C4-2B (cell line): Measurements from ENCODE around the gene CHDH.

ENCODE experiments used
- CTCF ChIP-seq: fragments of 450-650 bp; conservative IDR thresholded peaks from 2 replicates; pipeline ENCODE4 v1.5.1; 2017; ENCODE audit warnings: mild to moderate bottlenecking
- ZFX ChIP-seq: fragments of 450-650 bp; IDR thresholded peaks from 2 replicates; pipeline ENCODE4 v1.6.1; 2017

DNA sequence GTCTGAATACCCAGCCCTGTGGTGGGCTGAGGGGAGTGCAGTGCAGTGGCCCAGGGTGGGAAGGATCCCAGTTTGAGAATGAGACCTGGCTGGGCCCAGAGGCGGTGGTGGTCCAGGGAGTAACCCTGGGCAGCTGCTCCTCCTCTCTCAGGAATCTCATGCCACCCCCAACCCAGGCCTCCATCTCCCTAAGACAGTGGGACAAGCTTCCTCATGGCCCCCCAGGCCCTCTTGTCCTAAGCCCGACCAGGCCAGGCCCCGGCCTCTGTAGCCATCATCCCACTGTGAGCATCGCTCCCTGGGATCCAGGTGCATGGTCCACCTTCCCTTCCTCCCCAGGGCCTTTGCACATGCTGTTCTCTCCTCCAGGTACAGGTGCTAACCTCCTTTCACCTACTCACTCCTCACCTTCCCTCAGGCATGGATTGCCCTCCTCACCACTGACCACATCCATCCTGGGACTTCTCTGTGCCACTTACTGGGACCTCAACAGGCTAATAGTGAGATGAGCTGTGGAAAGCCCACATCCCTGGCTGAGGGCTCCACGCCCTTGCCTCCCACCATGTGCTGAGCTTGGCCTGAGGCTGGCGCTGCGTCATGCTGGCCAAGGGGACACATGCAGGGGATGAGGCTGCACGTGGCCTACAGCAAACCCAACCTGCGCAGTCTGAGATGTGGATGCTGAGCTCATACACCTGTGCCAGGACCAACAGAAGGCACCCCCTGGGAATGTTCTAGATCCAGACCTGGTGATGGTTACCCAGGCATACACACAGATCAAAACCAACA is 9.9 kb downstream of the CHDH start:
- TF ChIP-seq CTCF = no peak
- TF ChIP-seq ZFX = no peak
